SU-DHL-6 (cell line): ENCODE measurements around the gene SULT1C3.

Source experiments
- EZH2phosphoT487 ChIP-seq: fragments of 200-600 bp; sonication (generic), shearing (Covaris generic); conservative IDR thresholded peaks from 2 replicates; pipeline ENCODE4 v1.6.1; 2018; ENCODE audit warnings: mild to moderate bottlenecking, antibody characterized with exemption, low read length, moderate library complexity, mixed read lengths
- TF ChIP-seq, protein P1 (sequence below): fragments of 200-600 bp; sonication (generic); IDR thresholded peaks from one replicate; pipeline ENCODE4 v1.5.1; 2017; ENCODE audit warnings: antibody characterized with exemption, mild to moderate bottlenecking, low read length, moderate library complexity; ENCODE audit not compliant: insufficient read depth, poor library complexity, severe bottlenecking

- TF ChIP-seq, protein P1, sequence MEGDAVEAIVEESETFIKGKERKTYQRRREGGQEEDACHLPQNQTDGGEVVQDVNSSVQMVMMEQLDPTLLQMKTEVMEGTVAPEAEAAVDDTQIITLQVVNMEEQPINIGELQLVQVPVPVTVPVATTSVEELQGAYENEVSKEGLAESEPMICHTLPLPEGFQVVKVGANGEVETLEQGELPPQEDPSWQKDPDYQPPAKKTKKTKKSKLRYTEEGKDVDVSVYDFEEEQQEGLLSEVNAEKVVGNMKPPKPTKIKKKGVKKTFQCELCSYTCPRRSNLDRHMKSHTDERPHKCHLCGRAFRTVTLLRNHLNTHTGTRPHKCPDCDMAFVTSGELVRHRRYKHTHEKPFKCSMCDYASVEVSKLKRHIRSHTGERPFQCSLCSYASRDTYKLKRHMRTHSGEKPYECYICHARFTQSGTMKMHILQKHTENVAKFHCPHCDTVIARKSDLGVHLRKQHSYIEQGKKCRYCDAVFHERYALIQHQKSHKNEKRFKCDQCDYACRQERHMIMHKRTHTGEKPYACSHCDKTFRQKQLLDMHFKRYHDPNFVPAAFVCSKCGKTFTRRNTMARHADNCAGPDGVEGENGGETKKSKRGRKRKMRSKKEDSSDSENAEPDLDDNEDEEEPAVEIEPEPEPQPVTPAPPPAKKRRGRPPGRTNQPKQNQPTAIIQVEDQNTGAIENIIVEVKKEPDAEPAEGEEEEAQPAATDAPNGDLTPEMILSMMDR: no peak
- TF ChIP-seq EZH2phosphoT487: no peak
These were observed 30.6 kb downstream of the SULT1C3 start for GRCh38 chr2:108270346-108270745.
